GM12878 (cell line): ENCODE data around the gene SYNPO2L. TPM values are rescaled to one million over a fixed set of nuclear protein-coding genes. Genes with fewer than 3 reads are reported as not detected.
"Not testable (repeated sequence)": the region's sequence is repeated elsewhere in the genome, so short reads cannot be mapped to it uniquely, and the experiment has no call there.

Experiments used
- ATAC-seq: fragments of 200-7000 bp; cut with Tn5 transposase; 3 replicates; pipeline ENCODE4 v1.9.1; 2020; ENCODE audit warnings: mild to moderate bottlenecking, moderate library complexity
- BruUV-seq: library from RNA; stranded (reverse); fragments of 400-500 nt; replicated peaks from 2 replicates; lab custom pipeline; 2021; lab: Mats Ljungman, UMichigan
- CTCF ChIA-PET: fragments of 300-600 bp; sonication (Branson Sonifier 250); formaldehyde crosslinking; extraction: SDS; loops from one replicate; lab custom pipeline; 2021; ENCODE audit warnings: inconsistent platforms; lab: Yijun Ruan, JAX
- POLR2A ChIA-PET: fragments of 350-600 bp; formaldehyde crosslinking; extraction: SDS; loops from one replicate; lab custom pipeline; 2021; ENCODE audit warnings: inconsistent platforms; lab: Charles Lee
- RAD21 ChIA-PET: fragments of 300-600 bp; sonication (Branson Sonifier 250); formaldehyde crosslinking; loops from one replicate; lab custom pipeline; 2023; ENCODE audit warnings: antibody characterized with exemption; ENCODE audit not compliant: unreplicated experiment; lab: Charles Lee
- SMC1A ChIA-PET: fragments of 300-600 bp; sonication (Branson Sonifier 250); formaldehyde crosslinking; loops from one replicate; lab custom pipeline; 2023; ENCODE audit not compliant: unreplicated experiment, uncharacterized antibody; lab: Charles Lee
- DNase-seq: peaks from one replicate; pipeline ENCODE4 v3.0.0-alpha.2; 2011; ENCODE audit warnings: low read depth, low spot score
- FAIRE-seq: peaks from 3 replicates; lab custom pipeline; 2011; peaks lifted over from hg19 to GRCh38; lab: Jason Lieb, UNC
- H2AFZ ChIP-seq: 2 replicates; pipeline ENCODE4 v1.6.0; 2011; ENCODE audit warnings: low read depth, low read length, control low read depth; ENCODE audit not compliant: control insufficient read depth
- H3K27ac ChIP-seq: 2 replicates; pipeline ENCODE4 v1.5.1; 2011; ENCODE audit warnings: control low read depth; ENCODE audit not compliant: control insufficient read depth, insufficient read depth
- H3K27me3 ChIP-seq, 2 experiments: replicated peaks in 1 of 2; 2 replicates each; pipeline versions ENCODE4 v1.6.0 to v1.6.1; 2011; ENCODE audit warnings: low read length in 1 of 2; ENCODE audit not compliant: control insufficient read depth in 2 of 2, insufficient read depth in 2 of 2
- H3K36me3 ChIP-seq, 2 experiments: 2 replicates each; pipeline ENCODE4 v1.5.1; 2011; ENCODE audit warnings: low read length in 1 of 2; ENCODE audit not compliant: control insufficient read depth in 2 of 2, insufficient read depth in 2 of 2
- H3K4me1 ChIP-seq: 2 replicates; pipeline ENCODE4 v1.6.1; 2011; ENCODE audit warnings: mild to moderate bottlenecking, low read length, moderate library complexity, mixed read lengths; ENCODE audit not compliant: control insufficient read depth, insufficient read depth
- H3K4me2 ChIP-seq: 2 replicates; pipeline ENCODE4 v1.6.0; 2011; ENCODE audit warnings: control low read depth; ENCODE audit not compliant: control insufficient read depth, insufficient read depth
- H3K4me3 ChIP-seq: fragments of 200-600 bp; sonication (generic); 2 replicates; pipeline ENCODE4 v1.5.1; 2016
- H3K79me2 ChIP-seq: 2 replicates; pipeline ENCODE4 v1.6.0; 2011; ENCODE audit warnings: low read length; ENCODE audit not compliant: control insufficient read depth, insufficient read depth
- H3K9ac ChIP-seq: 2 replicates; pipeline ENCODE4 v1.8.0; 2011; ENCODE audit warnings: low read length, control low read depth, mixed read lengths; ENCODE audit not compliant: control insufficient read depth, insufficient read depth
- H3K9me3 ChIP-seq: replicated peaks from 3 replicates; pipeline ENCODE4 v1.5.1; 2011; ENCODE audit warnings: mild to moderate bottlenecking, low read length; ENCODE audit not compliant: control insufficient read depth, insufficient read depth
- H4K20me1 ChIP-seq: 2 replicates; pipeline ENCODE4 v1.6.0; 2011; ENCODE audit not compliant: control insufficient read depth, insufficient read depth
- WGBS: methylation state at CpG from one replicate; pipeline ENCODE4 v1.1.6; 2016; ENCODE audit warnings: low lambda C conversion rate; ENCODE audit not compliant: insufficient replicate concordance, insufficient coverage; ENCODE audit errors: missing lambda C conversion rate; 5-methylcytosine and 5-hydroxymethylcytosine counted together
- in situ Hi-C: fragments of 300-500 bp; cut with MboI; formaldehyde crosslinking; loops from 9 replicates; pipeline ENCODE4 v1.14.3; 2018; ENCODE audit warnings: mixed read lengths
- intact Hi-C: fragments of 100-400 bp; cut with micrococcal nuclease; formaldehyde crosslinking; loops from one replicate; pipeline ENCODE4 v1.14.2; 2022; ENCODE audit not compliant: unreplicated experiment
- polyA plus RNA-seq, 11 experiments: library from polyadenylated mRNA; depleted of rRNA in 4 of 11; unstranded in 6 of 11; stranded (reverse) in 5 of 11; fragments of >200 nt; fragmentation: Nextera tagmentation in 4 of 11; fragmentation: Illumina TruSeq in 1 of 11; extraction: Ambion mirVana in 4 of 11; extraction: Trizol in 1 of 11; gene quantifications; 1 replicate in 1 of 11; 2 replicates in 10 of 11; pipeline versions ENCODE4 v1.2.1 to v1.2.3, GENCODE V29; 2011 to 2016; ENCODE audit warnings: inconsistent platforms in 2 of 11, missing spikeins in 2 of 11, low read depth in 1 of 11
- total RNA-seq, 4 experiments: library from RNA; depleted of rRNA in 3 of 4; stranded (reverse); fragments of >200 nt in 3 of 4; fragmentation: Illumina TruSeq in 1 of 4; extraction: Trizol in 1 of 4; gene quantifications; 2 replicates each; pipeline versions ENCODE4 v1.2.1 to v1.2.3, GENCODE V29; 2013 to 2021

Gene SYNPO2L
- total and polyA plus RNA-seq, 10 of the 15 experiments (the other 5 are each of a cell fraction or from before 2014, with no cell fraction given) = 0.01 to 2.3 (median 0.59) TPM

DNA sequence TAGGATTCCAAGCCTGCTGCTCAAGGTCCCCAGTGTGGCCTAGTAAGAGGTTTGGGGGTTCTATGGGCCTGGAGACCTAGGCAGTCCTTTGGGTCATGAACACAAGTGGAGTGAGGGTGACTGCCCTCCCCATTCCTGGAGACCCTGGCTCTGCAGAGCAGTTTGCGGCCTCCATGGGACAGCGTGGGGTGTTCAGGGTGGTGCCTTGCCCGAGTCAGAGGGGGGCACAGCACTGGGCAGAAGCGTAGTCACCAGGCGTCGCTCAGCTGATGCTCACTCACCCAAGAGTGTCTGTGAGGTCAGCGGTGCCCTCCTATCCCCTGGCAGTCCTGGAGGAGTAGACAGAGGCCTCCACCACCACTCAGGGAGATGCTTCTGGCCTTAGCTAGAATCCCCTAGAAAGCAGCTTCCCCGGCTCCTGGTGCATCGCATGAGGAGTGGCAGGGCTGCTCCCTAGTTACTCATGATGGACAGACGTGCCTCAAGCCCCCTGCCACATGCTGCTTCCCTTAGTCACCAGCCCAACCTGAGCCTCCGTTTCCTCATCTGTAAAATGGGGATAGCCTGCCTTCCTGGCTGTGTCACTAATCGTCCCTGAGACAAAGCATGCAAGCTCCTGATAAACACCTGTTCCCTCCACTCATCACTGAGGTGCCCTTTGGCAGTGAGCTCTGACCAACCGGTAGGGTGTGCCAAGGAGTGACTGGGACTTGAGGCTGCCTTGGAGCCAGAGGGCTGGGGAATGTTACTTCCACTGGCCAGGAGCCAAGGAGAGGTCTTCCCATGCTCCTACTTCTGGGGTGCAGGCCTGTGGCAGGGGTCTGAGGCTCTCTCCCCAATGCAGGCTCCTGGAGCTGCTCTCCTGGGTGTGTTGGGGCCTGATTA, 8.6 kb upstream of the SYNPO2L start:
- H3K4me1 ChIP-seq, POLR2A ChIA-PET, intact Hi-C loops, H2AFZ ChIP-seq, H3K27me3 ChIP-seq, ATAC-seq, H3K4me3 ChIP-seq, in situ Hi-C loops, H3K79me2 ChIP-seq, H3K36me3 ChIP-seq, FAIRE-seq, SMC1A ChIA-PET, H3K4me2 ChIP-seq, BruUV-seq, H3K27ac ChIP-seq, DNase-seq, H3K9me3 ChIP-seq, CTCF ChIA-PET, H3K9ac ChIP-seq, H4K20me1 ChIP-seq, RAD21 ChIA-PET: not testable (repeated sequence)
- 68% methylated on average over 13 of the region's 13 CpGs for WGBS

- FAIRE-seq, H3K27me3 ChIP-seq, H3K27ac ChIP-seq, BruUV-seq, in situ Hi-C loops, H3K4me3 ChIP-seq, H3K4me1 ChIP-seq, H2AFZ ChIP-seq, H3K79me2 ChIP-seq, H4K20me1 ChIP-seq, H3K9ac ChIP-seq, SMC1A ChIA-PET, H3K36me3 ChIP-seq, CTCF ChIA-PET, DNase-seq, H3K4me2 ChIP-seq, intact Hi-C loops, ATAC-seq, H3K9me3 ChIP-seq, RAD21 ChIA-PET, POLR2A ChIA-PET: not testable (repeated sequence)
- 63% methylated on average over 10 of the region's 10 CpGs for WGBS
Observed at GRCh38 chr10:73663621-73664020, 7.8 kb upstream of the SYNPO2L start.

GRCh38 chr10:73662705-73663104, 6.9 kb upstream of the SYNPO2L start:
- H3K4me1 ChIP-seq, POLR2A ChIA-PET, H3K9ac ChIP-seq, intact Hi-C loops, RAD21 ChIA-PET, H2AFZ ChIP-seq, H3K4me3 ChIP-seq, ATAC-seq, H3K79me2 ChIP-seq, FAIRE-seq, DNase-seq, BruUV-seq, H3K4me2 ChIP-seq, H3K9me3 ChIP-seq, in situ Hi-C loops, H3K36me3 ChIP-seq, H3K27me3 ChIP-seq, SMC1A ChIA-PET, CTCF ChIA-PET, H3K27ac ChIP-seq, H4K20me1 ChIP-seq: not testable (repeated sequence)
- 66% methylated on average over 7 of the region's 7 CpGs for WGBS
